ENCODE data around the gene RNF166. TPM values are rescaled to one million over a fixed set of nuclear protein-coding genes. Genes with fewer than 3 reads are reported as not detected.

Gene RNF166
- total and polyA plus RNA-seq, 2 of the 13 experiments (the other 11 are each of a cell fraction or from before 2014, with no cell fraction given): 21.4 to 23.0 TPM

- no peak for TF ChIP-seq ZBTB1 (CRISPR knock-in tag; IDR thresholded peaks at IDR 0.05; ENCODE audit: borderline replicate concordance)
- TF ChIP-seq ZNF878 (CRISPR knock-in tag; IDR thresholded peaks at IDR 0.05): no peak
- TF ChIP-seq, protein P1, sequence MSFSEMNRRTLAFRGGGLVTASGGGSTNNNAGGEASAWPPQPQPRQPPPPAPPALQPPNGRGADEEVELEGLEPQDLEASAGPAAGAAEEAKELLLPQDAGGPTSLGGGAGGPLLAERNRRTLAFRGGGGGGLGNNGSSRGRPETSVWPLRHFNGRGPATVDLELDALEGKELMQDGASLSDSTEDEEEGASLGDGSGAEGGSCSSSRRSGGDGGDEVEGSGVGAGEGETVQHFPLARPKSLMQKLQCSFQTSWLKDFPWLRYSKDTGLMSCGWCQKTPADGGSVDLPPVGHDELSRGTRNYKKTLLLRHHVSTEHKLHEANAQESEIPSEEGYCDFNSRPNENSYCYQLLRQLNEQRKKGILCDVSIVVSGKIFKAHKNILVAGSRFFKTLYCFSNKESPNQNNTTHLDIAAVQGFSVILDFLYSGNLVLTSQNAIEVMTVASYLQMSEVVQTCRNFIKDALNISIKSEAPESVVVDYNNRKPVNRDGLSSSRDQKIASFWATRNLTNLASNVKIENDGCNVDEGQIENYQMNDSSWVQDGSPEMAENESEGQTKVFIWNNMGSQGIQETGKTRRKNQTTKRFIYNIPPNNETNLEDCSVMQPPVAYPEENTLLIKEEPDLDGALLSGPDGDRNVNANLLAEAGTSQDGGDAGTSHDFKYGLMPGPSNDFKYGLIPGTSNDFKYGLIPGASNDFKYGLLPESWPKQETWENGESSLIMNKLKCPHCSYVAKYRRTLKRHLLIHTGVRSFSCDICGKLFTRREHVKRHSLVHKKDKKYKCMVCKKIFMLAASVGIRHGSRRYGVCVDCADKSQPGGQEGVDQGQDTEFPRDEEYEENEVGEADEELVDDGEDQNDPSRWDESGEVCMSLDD (CRISPR knock-in tag; IDR thresholded peaks at IDR 0.05; ENCODE audit: borderline replicate concordance): no peak
- 0 out of 2 replicates have a peak, but pooled peaks have one; percentile 11 for TF ChIP-seq MYC (CRISPR knock-in tag; IDR thresholded peaks at IDR 0.05; ENCODE audit: borderline replicate concordance)
- no peak for TF ChIP-seq ZNF570 (CRISPR knock-in tag; IDR thresholded peaks at IDR 0.05; ENCODE audit: borderline replicate concordance)
- TF ChIP-seq ISL2 (CRISPR knock-in tag; IDR thresholded peaks at IDR 0.05): no peak
- TF ChIP-seq ZFYVE20 (CRISPR knock-in tag; IDR thresholded peaks at IDR 0.05; ENCODE audit: borderline replicate concordance, low read depth): no peak
- TF ChIP-seq, protein P2, sequence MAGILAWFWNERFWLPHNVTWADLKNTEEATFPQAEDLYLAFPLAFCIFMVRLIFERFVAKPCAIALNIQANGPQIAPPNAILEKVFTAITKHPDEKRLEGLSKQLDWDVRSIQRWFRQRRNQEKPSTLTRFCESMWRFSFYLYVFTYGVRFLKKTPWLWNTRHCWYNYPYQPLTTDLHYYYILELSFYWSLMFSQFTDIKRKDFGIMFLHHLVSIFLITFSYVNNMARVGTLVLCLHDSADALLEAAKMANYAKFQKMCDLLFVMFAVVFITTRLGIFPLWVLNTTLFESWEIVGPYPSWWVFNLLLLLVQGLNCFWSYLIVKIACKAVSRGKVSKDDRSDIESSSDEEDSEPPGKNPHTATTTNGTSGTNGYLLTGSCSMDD (CRISPR knock-in tag; IDR thresholded peaks at IDR 0.05): no peak
- no peak for TF ChIP-seq FOXP1 (IDR thresholded peaks at IDR 0.05)
- TF ChIP-seq FOXP1 (CRISPR knock-in tag; IDR thresholded peaks at IDR 0.05): no peak
- no peak for TF ChIP-seq SIN3B (IDR thresholded peaks at IDR 0.05; ENCODE audit: low read length)
- TF ChIP-seq KLF15 (CRISPR knock-in tag; IDR thresholded peaks at IDR 0.05; ENCODE audit: borderline replicate concordance): no peak
- TF ChIP-seq, protein P3, sequence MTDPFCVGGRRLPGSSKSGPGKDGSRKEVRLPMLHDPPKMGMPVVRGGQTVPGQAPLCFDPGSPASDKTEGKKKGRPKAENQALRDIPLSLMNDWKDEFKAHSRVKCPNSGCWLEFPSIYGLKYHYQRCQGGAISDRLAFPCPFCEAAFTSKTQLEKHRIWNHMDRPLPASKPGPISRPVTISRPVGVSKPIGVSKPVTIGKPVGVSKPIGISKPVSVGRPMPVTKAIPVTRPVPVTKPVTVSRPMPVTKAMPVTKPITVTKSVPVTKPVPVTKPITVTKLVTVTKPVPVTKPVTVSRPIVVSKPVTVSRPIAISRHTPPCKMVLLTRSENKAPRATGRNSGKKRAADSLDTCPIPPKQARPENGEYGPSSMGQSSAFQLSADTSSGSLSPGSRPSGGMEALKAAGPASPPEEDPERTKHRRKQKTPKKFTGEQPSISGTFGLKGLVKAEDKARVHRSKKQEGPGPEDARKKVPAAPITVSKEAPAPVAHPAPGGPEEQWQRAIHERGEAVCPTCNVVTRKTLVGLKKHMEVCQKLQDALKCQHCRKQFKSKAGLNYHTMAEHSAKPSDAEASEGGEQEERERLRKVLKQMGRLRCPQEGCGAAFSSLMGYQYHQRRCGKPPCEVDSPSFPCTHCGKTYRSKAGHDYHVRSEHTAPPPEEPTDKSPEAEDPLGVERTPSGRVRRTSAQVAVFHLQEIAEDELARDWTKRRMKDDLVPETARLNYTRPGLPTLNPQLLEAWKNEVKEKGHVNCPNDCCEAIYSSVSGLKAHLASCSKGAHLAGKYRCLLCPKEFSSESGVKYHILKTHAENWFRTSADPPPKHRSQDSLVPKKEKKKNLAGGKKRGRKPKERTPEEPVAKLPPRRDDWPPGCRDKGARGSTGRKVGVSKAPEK (CRISPR knock-in tag; IDR thresholded peaks at IDR 0.05; ENCODE audit: borderline replicate concordance): 0 out of 2 replicates have a peak, but pooled peaks have one; percentile 25
- TF ChIP-seq, protein P4, sequence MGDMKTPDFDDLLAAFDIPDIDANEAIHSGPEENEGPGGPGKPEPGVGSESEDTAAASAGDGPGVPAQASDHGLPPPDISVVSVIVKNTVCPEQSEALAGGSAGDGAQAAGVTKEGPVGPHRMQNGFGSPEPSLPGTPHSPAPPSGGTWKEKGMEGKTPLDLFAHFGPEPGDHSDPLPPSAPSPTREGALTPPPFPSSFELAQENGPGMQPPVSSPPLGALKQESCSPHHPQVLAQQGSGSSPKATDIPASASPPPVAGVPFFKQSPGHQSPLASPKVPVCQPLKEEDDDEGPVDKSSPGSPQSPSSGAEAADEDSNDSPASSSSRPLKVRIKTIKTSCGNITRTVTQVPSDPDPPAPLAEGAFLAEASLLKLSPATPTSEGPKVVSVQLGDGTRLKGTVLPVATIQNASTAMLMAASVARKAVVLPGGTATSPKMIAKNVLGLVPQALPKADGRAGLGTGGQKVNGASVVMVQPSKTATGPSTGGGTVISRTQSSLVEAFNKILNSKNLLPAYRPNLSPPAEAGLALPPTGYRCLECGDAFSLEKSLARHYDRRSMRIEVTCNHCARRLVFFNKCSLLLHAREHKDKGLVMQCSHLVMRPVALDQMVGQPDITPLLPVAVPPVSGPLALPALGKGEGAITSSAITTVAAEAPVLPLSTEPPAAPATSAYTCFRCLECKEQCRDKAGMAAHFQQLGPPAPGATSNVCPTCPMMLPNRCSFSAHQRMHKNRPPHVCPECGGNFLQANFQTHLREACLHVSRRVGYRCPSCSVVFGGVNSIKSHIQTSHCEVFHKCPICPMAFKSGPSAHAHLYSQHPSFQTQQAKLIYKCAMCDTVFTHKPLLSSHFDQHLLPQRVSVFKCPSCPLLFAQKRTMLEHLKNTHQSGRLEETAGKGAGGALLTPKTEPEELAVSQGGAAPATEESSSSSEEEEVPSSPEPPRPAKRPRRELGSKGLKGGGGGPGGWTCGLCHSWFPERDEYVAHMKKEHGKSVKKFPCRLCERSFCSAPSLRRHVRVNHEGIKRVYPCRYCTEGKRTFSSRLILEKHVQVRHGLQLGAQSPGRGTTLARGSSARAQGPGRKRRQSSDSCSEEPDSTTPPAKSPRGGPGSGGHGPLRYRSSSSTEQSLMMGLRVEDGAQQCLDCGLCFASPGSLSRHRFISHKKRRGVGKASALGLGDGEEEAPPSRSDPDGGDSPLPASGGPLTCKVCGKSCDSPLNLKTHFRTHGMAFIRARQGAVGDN (CRISPR knock-in tag; IDR thresholded peaks at IDR 0.05): 0 out of 2 replicates have a peak, but pooled peaks have one; percentile 21
- TF ChIP-seq FOXA3 (CRISPR knock-in tag; IDR thresholded peaks at IDR 0.05): no peak
- TF ChIP-seq, protein P5, sequence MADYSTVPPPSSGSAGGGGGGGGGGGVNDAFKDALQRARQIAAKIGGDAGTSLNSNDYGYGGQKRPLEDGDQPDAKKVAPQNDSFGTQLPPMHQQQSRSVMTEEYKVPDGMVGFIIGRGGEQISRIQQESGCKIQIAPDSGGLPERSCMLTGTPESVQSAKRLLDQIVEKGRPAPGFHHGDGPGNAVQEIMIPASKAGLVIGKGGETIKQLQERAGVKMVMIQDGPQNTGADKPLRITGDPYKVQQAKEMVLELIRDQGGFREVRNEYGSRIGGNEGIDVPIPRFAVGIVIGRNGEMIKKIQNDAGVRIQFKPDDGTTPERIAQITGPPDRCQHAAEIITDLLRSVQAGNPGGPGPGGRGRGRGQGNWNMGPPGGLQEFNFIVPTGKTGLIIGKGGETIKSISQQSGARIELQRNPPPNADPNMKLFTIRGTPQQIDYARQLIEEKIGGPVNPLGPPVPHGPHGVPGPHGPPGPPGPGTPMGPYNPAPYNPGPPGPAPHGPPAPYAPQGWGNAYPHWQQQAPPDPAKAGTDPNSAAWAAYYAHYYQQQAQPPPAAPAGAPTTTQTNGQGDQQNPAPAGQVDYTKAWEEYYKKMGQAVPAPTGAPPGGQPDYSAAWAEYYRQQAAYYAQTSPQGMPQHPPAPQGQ (CRISPR knock-in tag; IDR thresholded peaks at IDR 0.05; ENCODE audit: borderline replicate concordance): no peak
Observed at GRCh38 chr16:88688013-88688778, 18.0 kb downstream of the RNF166 start (continued).
